Mammary epithelial cell (primary cell): ENCODE measurements around the gene NCOA3.
"Not testable (repeated sequence)": the region's sequence is repeated elsewhere in the genome, so short reads cannot be mapped to it uniquely, and the experiment has no call there.

Experiments used
- EZH2 ChIP-seq: IDR thresholded peaks from 2 replicates; pipeline ENCODE4 v1.6.1; 2012; ENCODE audit warnings: low read length, inconsistent platforms, borderline replicate concordance
- TF ChIP-seq, protein P1 (sequence below), 2 donors: IDR thresholded peaks in 1 of 2; conservative IDR thresholded peaks in 1 of 2; 2 replicates each; pipeline ENCODE4 v1.5.1; 2011 to 2012; ENCODE audit warnings: inconsistent platforms in 2 of 2, low read length in 2 of 2, mild to moderate bottlenecking in 2 of 2, control low read depth in 1 of 2, low read depth in 1 of 2; ENCODE audit not compliant: insufficient read depth in 1 of 2; ENCODE audit errors: extremely low read depth in 1 of 2

DNA sequence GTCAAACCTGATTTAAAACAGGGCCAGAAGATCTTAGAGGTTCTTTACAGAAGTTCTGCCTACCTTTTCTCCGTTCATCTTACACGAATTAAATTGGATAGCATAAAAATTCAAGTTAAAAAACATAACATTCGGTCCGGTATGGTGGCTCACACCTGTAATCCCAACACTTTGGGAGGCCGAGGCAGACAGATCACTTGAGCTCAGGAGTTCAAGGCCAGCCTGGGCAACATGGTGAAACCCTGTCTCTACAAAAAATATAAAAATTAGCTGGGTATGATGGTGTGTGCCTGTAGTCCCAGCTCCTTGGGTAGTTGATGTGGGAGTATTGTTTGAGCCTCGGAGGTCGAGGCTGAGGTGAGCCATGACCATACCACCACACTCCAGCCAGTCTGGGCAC is 79.0 kb downstream of the NCOA3 start:
- TF ChIP-seq EZH2 = not testable (repeated sequence)
- TF ChIP-seq, protein P1, sequence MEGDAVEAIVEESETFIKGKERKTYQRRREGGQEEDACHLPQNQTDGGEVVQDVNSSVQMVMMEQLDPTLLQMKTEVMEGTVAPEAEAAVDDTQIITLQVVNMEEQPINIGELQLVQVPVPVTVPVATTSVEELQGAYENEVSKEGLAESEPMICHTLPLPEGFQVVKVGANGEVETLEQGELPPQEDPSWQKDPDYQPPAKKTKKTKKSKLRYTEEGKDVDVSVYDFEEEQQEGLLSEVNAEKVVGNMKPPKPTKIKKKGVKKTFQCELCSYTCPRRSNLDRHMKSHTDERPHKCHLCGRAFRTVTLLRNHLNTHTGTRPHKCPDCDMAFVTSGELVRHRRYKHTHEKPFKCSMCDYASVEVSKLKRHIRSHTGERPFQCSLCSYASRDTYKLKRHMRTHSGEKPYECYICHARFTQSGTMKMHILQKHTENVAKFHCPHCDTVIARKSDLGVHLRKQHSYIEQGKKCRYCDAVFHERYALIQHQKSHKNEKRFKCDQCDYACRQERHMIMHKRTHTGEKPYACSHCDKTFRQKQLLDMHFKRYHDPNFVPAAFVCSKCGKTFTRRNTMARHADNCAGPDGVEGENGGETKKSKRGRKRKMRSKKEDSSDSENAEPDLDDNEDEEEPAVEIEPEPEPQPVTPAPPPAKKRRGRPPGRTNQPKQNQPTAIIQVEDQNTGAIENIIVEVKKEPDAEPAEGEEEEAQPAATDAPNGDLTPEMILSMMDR (conservative IDR thresholded peaks at IDR 0.05 in 1 of 2, IDR thresholded peaks at IDR 0.05 in 1 of 2; ENCODE audit: extremely low read depth in 1 of 2, insufficient read depth in 1 of 2, low read depth in 1 of 2, low read length in 2 of 2) = not testable (repeated sequence)
